Measurements from ENCODE around the gene GPR61.

DNA sequence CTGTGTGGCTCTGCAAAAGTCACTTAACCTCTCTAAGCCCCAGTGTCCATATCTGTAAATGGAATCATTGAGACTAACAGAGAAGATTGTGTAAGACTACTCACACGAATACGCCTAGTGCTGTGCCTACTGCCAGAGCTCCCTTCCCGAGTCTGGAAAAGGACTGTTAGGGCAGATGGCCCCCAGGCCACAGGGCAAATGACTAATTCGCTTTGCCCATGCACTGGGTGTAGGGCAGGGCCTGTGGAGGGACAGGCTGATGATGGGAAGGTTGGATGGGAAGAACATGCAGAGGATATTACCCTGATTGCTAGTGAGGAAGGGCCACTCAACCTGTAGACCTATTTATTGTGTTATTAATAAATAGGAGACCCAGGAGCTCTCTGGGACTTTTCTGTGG lies 4.2 kb upstream of the GPR61 start:
- TF ChIP-seq, protein P1, sequence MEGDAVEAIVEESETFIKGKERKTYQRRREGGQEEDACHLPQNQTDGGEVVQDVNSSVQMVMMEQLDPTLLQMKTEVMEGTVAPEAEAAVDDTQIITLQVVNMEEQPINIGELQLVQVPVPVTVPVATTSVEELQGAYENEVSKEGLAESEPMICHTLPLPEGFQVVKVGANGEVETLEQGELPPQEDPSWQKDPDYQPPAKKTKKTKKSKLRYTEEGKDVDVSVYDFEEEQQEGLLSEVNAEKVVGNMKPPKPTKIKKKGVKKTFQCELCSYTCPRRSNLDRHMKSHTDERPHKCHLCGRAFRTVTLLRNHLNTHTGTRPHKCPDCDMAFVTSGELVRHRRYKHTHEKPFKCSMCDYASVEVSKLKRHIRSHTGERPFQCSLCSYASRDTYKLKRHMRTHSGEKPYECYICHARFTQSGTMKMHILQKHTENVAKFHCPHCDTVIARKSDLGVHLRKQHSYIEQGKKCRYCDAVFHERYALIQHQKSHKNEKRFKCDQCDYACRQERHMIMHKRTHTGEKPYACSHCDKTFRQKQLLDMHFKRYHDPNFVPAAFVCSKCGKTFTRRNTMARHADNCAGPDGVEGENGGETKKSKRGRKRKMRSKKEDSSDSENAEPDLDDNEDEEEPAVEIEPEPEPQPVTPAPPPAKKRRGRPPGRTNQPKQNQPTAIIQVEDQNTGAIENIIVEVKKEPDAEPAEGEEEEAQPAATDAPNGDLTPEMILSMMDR (conservative IDR thresholded peaks at IDR 0.05) = no peak
- no peak for TF ChIP-seq EZH2 (IDR thresholded peaks at IDR 0.05; ENCODE audit: low read depth)
